K562 (cell line): ENCODE data around the gene MAST1. TPM values are rescaled to one million over a fixed set of nuclear protein-coding genes. Genes with fewer than 3 reads are reported as not detected.
A peak's percentile ranks its signal among the peaks of the same experiment; 100 is the strongest.

Experiments used
- BCOR ChIP-seq: fragments of 450-650 bp; IDR thresholded peaks from 2 replicates; pipeline ENCODE4 v1.6.1; 2016
- BMI1 ChIP-seq: fragments of 150-350 bp; IDR thresholded peaks from 2 replicates; pipeline ENCODE4 v1.6.1; 2014; ENCODE audit warnings: low read length
- CHD2 ChIP-seq: IDR thresholded peaks from 2 replicates; pipeline ENCODE4 v1.6.1; 2011; ENCODE audit warnings: low read depth, low read length
- ETV6 ChIP-seq, 3 experiments: fragments of 150-350 bp in 1 of 3; sonication (generic) in 1 of 3; formaldehyde crosslinking in 1 of 3; IDR thresholded peaks; 2 replicates each; pipeline versions ENCODE4 v1.6.1 to v1.8.0; 2014 to 2022; ENCODE audit warnings: borderline replicate concordance in 2 of 3, low read depth in 2 of 3, antibody characterized with exemption in 1 of 3, low read length in 1 of 3, mild to moderate bottlenecking in 1 of 3, missing genetic modification reagents in 1 of 3
- FOXJ2 ChIP-seq: fragments of 200-800 bp; sonication (Bioruptor generic); IDR thresholded peaks from 2 replicates; pipeline ENCODE4 v1.6.1; 2016; ENCODE audit warnings: missing genetic modification characterization, missing compliant biosample characterization
- KAT7 ChIP-seq: sonication (generic); formaldehyde crosslinking; IDR thresholded peaks from 2 replicates; pipeline ENCODE4 v1.8.0; 2022; ENCODE audit warnings: missing genetic modification reagents, mild to moderate bottlenecking, borderline replicate concordance
- KHSRP ChIP-seq: fragments of 450-650 bp; IDR thresholded peaks from 2 replicates; pipeline ENCODE4 v1.6.1; 2017
- MCM7 ChIP-seq, 2 experiments: fragments of 450-650 bp; IDR thresholded peaks; 2 replicates each; pipeline ENCODE4 v1.6.1; 2016 to 2018
- MECOM ChIP-seq: fragments of 250-450 bp; sonication (Bioruptor Pico); IDR thresholded peaks from 2 replicates; pipeline ENCODE4 v1.8.0; 2022; ENCODE audit warnings: inconsistent platforms
- NFATC3 ChIP-seq: fragments of 450-650 bp; IDR thresholded peaks from 2 replicates; pipeline ENCODE4 v1.6.1; 2017; ENCODE audit warnings: mild to moderate bottlenecking
- NR3C1 ChIP-seq: sonication (generic); formaldehyde crosslinking; IDR thresholded peaks from 2 replicates; pipeline ENCODE4 v1.8.1; 2022; ENCODE audit warnings: missing genetic modification reagents
- RBM15 ChIP-seq: fragments of 200-400 bp; formaldehyde crosslinking; IDR thresholded peaks from 2 replicates; pipeline ENCODE4 v1.6.1; 2018; ENCODE audit warnings: mild to moderate bottlenecking, low read length, moderate library complexity; ENCODE audit not compliant: insufficient read depth
- SMARCE1 ChIP-seq: fragments of 450-650 bp; IDR thresholded peaks from 2 replicates; pipeline ENCODE4 v1.7.1; 2016; ENCODE audit warnings: mild to moderate bottlenecking
- SNIP1 ChIP-seq: fragments of 450-650 bp; IDR thresholded peaks from 2 replicates; pipeline ENCODE4 v1.7.1; 2017; ENCODE audit warnings: low read depth, mild to moderate bottlenecking
- SPI1 ChIP-seq: IDR thresholded peaks from 2 replicates; pipeline ENCODE4 v1.6.1; 2011; ENCODE audit warnings: low read depth, low read length, control low read depth, borderline replicate concordance
- ZC3H4 ChIP-seq: sonication (generic); formaldehyde crosslinking; IDR thresholded peaks from 2 replicates; pipeline ENCODE4 v1.9.0; 2021; ENCODE audit warnings: missing genetic modification reagents, borderline replicate concordance
- ZNF347 ChIP-seq: fragments of 450-650 bp; formaldehyde crosslinking; IDR thresholded peaks from 2 replicates; pipeline ENCODE4 v1.4.0; 2020; ENCODE audit warnings: low read depth, mild to moderate bottlenecking, moderate library complexity
- ZNF551 ChIP-seq: fragments of 250-450 bp; sonication (Bioruptor Pico); IDR thresholded peaks from 2 replicates; pipeline ENCODE4 v1.5.0; 2021; ENCODE audit warnings: mild to moderate bottlenecking, moderate library complexity
- polyA plus RNA-seq, 8 experiments: library from polyadenylated mRNA; depleted of rRNA in 4 of 8; stranded (reverse) in 5 of 8; unstranded in 3 of 8; fragments of >200 nt; fragmentation: Nextera tagmentation in 2 of 8; fragmentation: Illumina TruSeq in 1 of 8; extraction: Ambion mirVana in 2 of 8; extraction: Trizol in 1 of 8; gene quantifications; 2 replicates each; pipeline versions ENCODE4 v1.2.1 to v1.2.3, GENCODE V29; 2011 to 2014; ENCODE audit warnings: inconsistent platforms in 1 of 8, missing spikeins in 1 of 8
- total RNA-seq, 7 experiments: library from RNA; depleted of rRNA in 6 of 7; stranded (reverse); fragments of >200 nt in 6 of 7; fragmentation: Illumina TruSeq in 2 of 7; extraction: Trizol in 2 of 7; gene quantifications; 2 replicates each; pipeline versions ENCODE4 v1.2.1 to v1.2.3, GENCODE V29; 2011 to 2021; ENCODE audit warnings: low replicate concordance in 1 of 7
- TF ChIP-seq, protein P1 (sequence below): fragments of 450-650 bp; IDR thresholded peaks from 2 replicates; pipeline ENCODE4 v1.7.0; 2016; ENCODE audit warnings: borderline replicate concordance
- TF ChIP-seq, protein P2 (sequence below): fragments of 450-650 bp; conservative IDR thresholded peaks from 2 replicates; pipeline ENCODE4 v1.6.1; 2016; ENCODE audit warnings: missing genetic modification characterization, low read depth, mild to moderate bottlenecking, control low read depth, missing compliant biosample characterization
- TF ChIP-seq, protein P3 (sequence below): fragments of 450-650 bp; IDR thresholded peaks from 2 replicates; pipeline ENCODE4 v1.6.1; 2016; ENCODE audit warnings: mild to moderate bottlenecking
- TF ChIP-seq, protein P4 (sequence below): fragments of 250-450 bp; sonication (Bioruptor Pico); IDR thresholded peaks from 2 replicates; pipeline ENCODE4 v1.8.0; 2021; ENCODE audit warnings: mild to moderate bottlenecking, moderate library complexity

MAST1 gene
- total and polyA plus RNA-seq, 9 of the 15 experiments (the other 6 are each of a cell fraction or from before 2014, with no cell fraction given), result 0.48 to 10.3 (median 3.9) TPM

DNA sequence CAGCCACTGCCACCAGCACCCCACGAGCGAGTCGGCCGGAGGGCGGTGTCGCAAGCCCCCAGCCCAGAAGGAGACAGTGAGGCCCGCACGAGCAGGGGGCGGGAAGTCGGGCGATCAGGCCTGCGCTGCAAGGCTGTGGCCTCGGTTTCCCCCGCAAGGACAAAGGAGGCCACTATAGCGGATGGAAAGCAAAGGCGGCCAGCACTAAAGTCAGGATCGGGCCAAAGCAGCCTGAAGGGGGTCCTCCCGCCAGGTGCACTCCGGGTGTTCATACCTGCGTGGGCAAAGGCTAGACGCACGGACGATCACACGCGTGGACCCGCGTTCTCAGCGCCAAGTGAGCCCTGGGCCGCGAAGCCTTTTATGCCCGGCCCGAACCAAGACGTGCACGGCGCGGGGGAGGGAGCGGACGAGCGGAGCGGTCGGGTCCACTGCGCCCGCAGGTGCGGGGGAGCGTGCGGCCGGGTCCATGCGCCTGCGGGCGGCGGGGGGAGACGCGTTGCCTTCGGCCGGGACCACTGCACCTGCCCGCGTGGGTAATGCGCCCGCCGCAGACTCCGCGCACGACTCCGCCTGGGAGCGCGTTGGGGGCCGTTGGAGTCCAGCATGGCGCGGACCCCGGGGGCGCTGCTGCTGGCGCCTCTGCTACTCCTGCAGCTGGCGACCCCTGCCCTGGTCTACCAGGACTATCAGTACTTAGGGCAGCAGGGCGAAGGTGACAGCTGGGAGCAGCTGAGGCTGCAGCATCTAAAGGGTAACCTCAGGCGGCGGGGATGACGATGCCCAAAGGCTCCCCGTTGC lies 36.6 kb upstream of the MAST1 start, which contains the start of the genes PRDX2 and THSD8 (continued):
- TF ChIP-seq, protein P1, sequence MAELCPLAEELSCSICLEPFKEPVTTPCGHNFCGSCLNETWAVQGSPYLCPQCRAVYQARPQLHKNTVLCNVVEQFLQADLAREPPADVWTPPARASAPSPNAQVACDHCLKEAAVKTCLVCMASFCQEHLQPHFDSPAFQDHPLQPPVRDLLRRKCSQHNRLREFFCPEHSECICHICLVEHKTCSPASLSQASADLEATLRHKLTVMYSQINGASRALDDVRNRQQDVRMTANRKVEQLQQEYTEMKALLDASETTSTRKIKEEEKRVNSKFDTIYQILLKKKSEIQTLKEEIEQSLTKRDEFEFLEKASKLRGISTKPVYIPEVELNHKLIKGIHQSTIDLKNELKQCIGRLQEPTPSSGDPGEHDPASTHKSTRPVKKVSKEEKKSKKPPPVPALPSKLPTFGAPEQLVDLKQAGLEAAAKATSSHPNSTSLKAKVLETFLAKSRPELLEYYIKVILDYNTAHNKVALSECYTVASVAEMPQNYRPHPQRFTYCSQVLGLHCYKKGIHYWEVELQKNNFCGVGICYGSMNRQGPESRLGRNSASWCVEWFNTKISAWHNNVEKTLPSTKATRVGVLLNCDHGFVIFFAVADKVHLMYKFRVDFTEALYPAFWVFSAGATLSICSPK, result no peak
- TF ChIP-seq ZC3H4 (CRISPR knock-in tag) (peak; percentile 75; the same call in 1 of the 2 replicates), FOXJ2 (tag) (no peak), BCOR (no peak), ZNF551 (CRISPR knock-in tag) (no peak), SNIP1 (no peak), BMI1 (no peak), KAT7 (CRISPR knock-in tag) (0 out of 2 replicates have a peak, but pooled peaks have one; percentile 87), MECOM (CRISPR knock-in tag) (no peak), MCM7 (IDR thresholded peaks at IDR 0.05) (no peak), CHD2 (no peak), SMARCE1 (no peak), ETV6 (IDR thresholded peaks at IDR 0.05; ENCODE audit: borderline replicate concordance in 1 of 2, low read depth in 2 of 2, low read length in 1 of 2) (no peak), ETV6 (CRISPR knock-in tag; IDR thresholded peaks at IDR 0.05; ENCODE audit: borderline replicate concordance) (no peak; the same call in 1 of the 2 replicates), RBM15 (no peak), SPI1 (no peak), NR3C1 (CRISPR knock-in tag) (0 out of 2 replicates have a peak, but pooled peaks have one; percentile 66), KHSRP (no peak), NFATC3 (no peak), ZNF347 (no peak)
- TF ChIP-seq, protein P2, sequence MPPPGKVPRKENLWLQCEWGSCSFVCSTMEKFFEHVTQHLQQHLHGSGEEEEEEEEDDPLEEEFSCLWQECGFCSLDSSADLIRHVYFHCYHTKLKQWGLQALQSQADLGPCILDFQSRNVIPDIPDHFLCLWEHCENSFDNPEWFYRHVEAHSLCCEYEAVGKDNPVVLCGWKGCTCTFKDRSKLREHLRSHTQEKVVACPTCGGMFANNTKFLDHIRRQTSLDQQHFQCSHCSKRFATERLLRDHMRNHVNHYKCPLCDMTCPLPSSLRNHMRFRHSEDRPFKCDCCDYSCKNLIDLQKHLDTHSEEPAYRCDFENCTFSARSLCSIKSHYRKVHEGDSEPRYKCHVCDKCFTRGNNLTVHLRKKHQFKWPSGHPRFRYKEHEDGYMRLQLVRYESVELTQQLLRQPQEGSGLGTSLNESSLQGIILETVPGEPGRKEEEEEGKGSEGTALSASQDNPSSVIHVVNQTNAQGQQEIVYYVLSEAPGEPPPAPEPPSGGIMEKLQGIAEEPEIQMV (tag), result no peak
- TF ChIP-seq, protein P3, sequence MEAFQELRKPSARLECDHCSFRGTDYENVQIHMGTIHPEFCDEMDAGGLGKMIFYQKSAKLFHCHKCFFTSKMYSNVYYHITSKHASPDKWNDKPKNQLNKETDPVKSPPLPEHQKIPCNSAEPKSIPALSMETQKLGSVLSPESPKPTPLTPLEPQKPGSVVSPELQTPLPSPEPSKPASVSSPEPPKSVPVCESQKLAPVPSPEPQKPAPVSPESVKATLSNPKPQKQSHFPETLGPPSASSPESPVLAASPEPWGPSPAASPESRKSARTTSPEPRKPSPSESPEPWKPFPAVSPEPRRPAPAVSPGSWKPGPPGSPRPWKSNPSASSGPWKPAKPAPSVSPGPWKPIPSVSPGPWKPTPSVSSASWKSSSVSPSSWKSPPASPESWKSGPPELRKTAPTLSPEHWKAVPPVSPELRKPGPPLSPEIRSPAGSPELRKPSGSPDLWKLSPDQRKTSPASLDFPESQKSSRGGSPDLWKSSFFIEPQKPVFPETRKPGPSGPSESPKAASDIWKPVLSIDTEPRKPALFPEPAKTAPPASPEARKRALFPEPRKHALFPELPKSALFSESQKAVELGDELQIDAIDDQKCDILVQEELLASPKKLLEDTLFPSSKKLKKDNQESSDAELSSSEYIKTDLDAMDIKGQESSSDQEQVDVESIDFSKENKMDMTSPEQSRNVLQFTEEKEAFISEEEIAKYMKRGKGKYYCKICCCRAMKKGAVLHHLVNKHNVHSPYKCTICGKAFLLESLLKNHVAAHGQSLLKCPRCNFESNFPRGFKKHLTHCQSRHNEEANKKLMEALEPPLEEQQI, result no peak
- TF ChIP-seq, protein P4, sequence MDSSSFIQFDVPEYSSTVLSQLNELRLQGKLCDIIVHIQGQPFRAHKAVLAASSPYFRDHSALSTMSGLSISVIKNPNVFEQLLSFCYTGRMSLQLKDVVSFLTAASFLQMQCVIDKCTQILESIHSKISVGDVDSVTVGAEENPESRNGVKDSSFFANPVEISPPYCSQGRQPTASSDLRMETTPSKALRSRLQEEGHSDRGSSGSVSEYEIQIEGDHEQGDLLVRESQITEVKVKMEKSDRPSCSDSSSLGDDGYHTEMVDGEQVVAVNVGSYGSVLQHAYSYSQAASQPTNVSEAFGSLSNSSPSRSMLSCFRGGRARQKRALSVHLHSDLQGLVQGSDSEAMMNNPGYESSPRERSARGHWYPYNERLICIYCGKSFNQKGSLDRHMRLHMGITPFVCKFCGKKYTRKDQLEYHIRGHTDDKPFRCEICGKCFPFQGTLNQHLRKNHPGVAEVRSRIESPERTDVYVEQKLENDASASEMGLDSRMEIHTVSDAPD (CRISPR knock-in tag), result no peak
